CD8-positive, alpha-beta memory T cell (primary cell): ENCODE data around the gene DOHH. TPM values are rescaled to one million over a fixed set of nuclear protein-coding genes. Genes with fewer than 3 reads are reported as not detected.
A peak's percentile ranks its signal among the peaks of the same experiment; 100 is the strongest.

Experiments used
- CTCF ChIA-PET: fragments of 350-600 bp; sonication (Branson Sonifier 250); formaldehyde crosslinking; loops from one replicate; lab custom pipeline; 2021; ENCODE audit warnings: antibody characterized with exemption; lab: Charles Lee
- POLR2A ChIA-PET: fragments of 350-600 bp; sonication (Branson Sonifier 250); formaldehyde crosslinking; loops from one replicate; lab custom pipeline; 2021; ENCODE audit warnings: antibody characterized with exemption; lab: Charles Lee
- DNase-seq, 5 donors: peaks; one replicate each; pipeline versions ENCODE4 v3.0.0 to v3.0.0-alpha.2; 2020 to 2022; ENCODE audit warnings: mixed read lengths in 1 of 5
- H3K27ac ChIP-seq: one replicate; pipeline ENCODE4 v1.7.0; 2013; ENCODE audit warnings: low read depth, mild to moderate bottlenecking, low read length, moderate library complexity
- H3K27me3 ChIP-seq: 2 replicates; pipeline ENCODE4 v1.7.0; 2013; ENCODE audit warnings: low read length, mild to moderate bottlenecking; ENCODE audit not compliant: insufficient read depth, poor library complexity, severe bottlenecking
- H3K36me3 ChIP-seq: 2 replicates; pipeline ENCODE4 v1.7.0; 2013; ENCODE audit warnings: mild to moderate bottlenecking, low read length, moderate library complexity; ENCODE audit not compliant: insufficient read depth
- H3K4me1 ChIP-seq: 2 replicates; pipeline ENCODE4 v1.7.0; 2013; ENCODE audit warnings: mild to moderate bottlenecking, low read length, moderate library complexity; ENCODE audit not compliant: insufficient read depth
- H3K4me3 ChIP-seq: 2 replicates; pipeline ENCODE4 v1.7.0; 2013; ENCODE audit warnings: mild to moderate bottlenecking, low read length
- H3K9me3 ChIP-seq: 2 replicates; pipeline ENCODE4 v1.7.0; 2013; ENCODE audit warnings: mild to moderate bottlenecking, low read length
- H3K27ac Mint-ChIP-seq, 8 donors: one replicate each; pipeline ENCODE4 v1.8.0; 2020 to 2021; ENCODE audit warnings: mixed read lengths in 8 of 8, mild to moderate bottlenecking in 6 of 8, inconsistent platforms in 3 of 8, moderate library complexity in 3 of 8
- H3K27me3 Mint-ChIP-seq, 2 donors: one replicate each; pipeline ENCODE4 v1.8.0; 2020 to 2021; ENCODE audit warnings: mixed read lengths in 2 of 2, mild to moderate bottlenecking in 1 of 2, moderate library complexity in 1 of 2
- H3K36me3 Mint-ChIP-seq, 3 donors: one replicate each; pipeline ENCODE4 v1.8.0; 2020 to 2021; ENCODE audit warnings: mixed read lengths in 3 of 3, inconsistent platforms in 1 of 3, mild to moderate bottlenecking in 1 of 3
- H3K4me1 Mint-ChIP-seq, 3 donors: one replicate each; pipeline ENCODE4 v1.8.0; 2020 to 2021; ENCODE audit warnings: mixed read lengths in 3 of 3, inconsistent platforms in 1 of 3, mild to moderate bottlenecking in 1 of 3
- H3K4me3 Mint-ChIP-seq, 7 donors: one replicate each; pipeline ENCODE4 v1.8.0; 2020 to 2021; ENCODE audit warnings: mixed read lengths in 7 of 7, mild to moderate bottlenecking in 6 of 7, moderate library complexity in 4 of 7, inconsistent platforms in 2 of 7
- H3K9me3 Mint-ChIP-seq, 5 donors: one replicate each; pipeline ENCODE4 v1.8.0; 2020 to 2022; ENCODE audit warnings: mixed read lengths in 5 of 5, mild to moderate bottlenecking in 3 of 5, moderate library complexity in 2 of 5, inconsistent platforms in 1 of 5
- polyA plus RNA-seq: library from polyadenylated mRNA; unstranded; fragments of 300-500 nt; fragmentation: Illumina TruSeq; gene quantifications from one replicate; pipeline ENCODE4 v1.2.3, GENCODE V29; 2021
- total RNA-seq, 2 experiments: library from RNA; stranded (reverse); gene quantifications; one replicate each; pipeline ENCODE4 v1.2.3, GENCODE V29; 2021

Gene DOHH
- total and polyA plus RNA-seq, 3 experiments from 2014 or later, result 14.0 to 21.4 (median 21.3) TPM

GRCh38 chr19:3521104-3521445 is 20.6 kb upstream of the DOHH start:
- no peaks in the 10 kb centered on the region for H3K9me3 Mint-ChIP-seq
- no peak for DNase-seq
- ChIA-PET CTCF (interaction anchor here (0.9 kb wide), 1 partner anchor 102 kb away, joined by 3 read pairs; no protein-coding TSS in a partner anchor), POLR2A (no interaction called here)
- Histone ChIP-seq H3K36me3 (no peaks in the 10 kb centered on the region), H3K27me3 (no peaks in the 10 kb centered on the region), H3K4me1 (peaks cover 15% of the 10 kb centered on the region), H3K9me3 (no peaks in the 10 kb centered on the region), H3K27ac (peak overlapping the region; percentile 18), H3K4me3 (no peak overlapping the region)
- H3K27ac Mint-ChIP-seq, result peak overlapping the region in 3 of 8 donors; percentile 27 to 78 (median 53)
- no peak overlapping the region for H3K4me3 Mint-ChIP-seq
- H3K36me3 Mint-ChIP-seq, result peaks cover 0 to 50% (median 4%) of the 10 kb centered on the region in 3 donors
- H3K27me3 Mint-ChIP-seq, result no peaks in the 10 kb centered on the region
- H3K4me1 Mint-ChIP-seq, result peaks cover 11 to 37% (median 22%) of the 10 kb centered on the region in 3 donors

GRCh38 chr19:3520166-3521103 is 20.0 kb upstream of the DOHH start:
- H3K9me3 ChIP-seq, result no peaks in the 10 kb centered on the region
- DNase-seq, result no peak
- no peak overlapping the region for H3K4me3 ChIP-seq
- POLR2A ChIA-PET, result no interaction called here
- no peak overlapping the region for H3K4me3 Mint-ChIP-seq
- H3K36me3 ChIP-seq, result no peaks in the 10 kb centered on the region
- H3K27ac Mint-ChIP-seq, result peak overlapping the region in 3 of 8 donors; percentile 27 to 78 (median 53)
- no peaks in the 10 kb centered on the region for H3K27me3 ChIP-seq
- H3K9me3 Mint-ChIP-seq, result no peaks in the 10 kb centered on the region
- H3K36me3 Mint-ChIP-seq, result peaks cover 0 to 49% (median 4%) of the 10 kb centered on the region in 3 donors
- CTCF ChIA-PET, result interaction anchor here (0.9 kb wide), 1 partner anchor 102 kb away, joined by 3 read pairs; no protein-coding TSS in a partner anchor
- H3K4me1 Mint-ChIP-seq, result peaks cover 13 to 43% (median 27%) of the 10 kb centered on the region in 3 donors
- peak overlapping the region; percentile 18 for H3K27ac ChIP-seq
- H3K27me3 Mint-ChIP-seq, result no peaks in the 10 kb centered on the region
- H3K4me1 ChIP-seq, result peaks cover 19% of the 10 kb centered on the region

- Histone ChIP-seq H3K9me3 (no peaks in the 10 kb centered on the region), H3K4me3 (no peak overlapping the region), H3K27ac (no peak overlapping the region), H3K36me3 (no peaks in the 10 kb centered on the region), H3K4me1 (peaks cover 19% of the 10 kb centered on the region), H3K27me3 (no peaks in the 10 kb centered on the region)
- peaks cover 0 to 45% (median 4%) of the 10 kb centered on the region in 3 donors for H3K36me3 Mint-ChIP-seq
- no peaks in the 10 kb centered on the region for H3K9me3 Mint-ChIP-seq
- H3K27me3 Mint-ChIP-seq, result no peaks in the 10 kb centered on the region
- ChIA-PET CTCF (no interaction called here), POLR2A (no interaction called here)
- peaks cover 21 to 54% (median 32%) of the 10 kb centered on the region in 3 donors for H3K4me1 Mint-ChIP-seq
- H3K4me3 Mint-ChIP-seq, result no peak overlapping the region
- no peak for DNase-seq
- peak overlapping the region in 1 of 8 donors; percentile 75 for H3K27ac Mint-ChIP-seq
Observed at GRCh38 chr19:3519126-3519525, 18.7 kb upstream of the DOHH start.

- Mint-ChIP-seq H3K36me3 (peaks cover 0 to 42% (median 4%) of the 10 kb centered on the region in 3 donors), H3K9me3 (no peaks in the 10 kb centered on the region), H3K4me3 (no peak overlapping the region), H3K27ac (peak overlapping the region in 5 of 8 donors; percentile 48 to 75 (median 70)), H3K4me1 (peaks cover 22 to 57% (median 33%) of the 10 kb centered on the region in 3 donors), H3K27me3 (no peaks in the 10 kb centered on the region)
- H3K4me3 ChIP-seq, result no peak overlapping the region
- H3K36me3 ChIP-seq, result no peaks in the 10 kb centered on the region
- no peaks in the 10 kb centered on the region for H3K27me3 ChIP-seq
- H3K27ac ChIP-seq, result no peak overlapping the region
- peaks cover 19% of the 10 kb centered on the region for H3K4me1 ChIP-seq
- POLR2A ChIA-PET, result no interaction called here
- CTCF ChIA-PET, result interaction anchor here (1.9 kb wide), 1 partner anchor 18 kb away, joined by 5 read pairs; the partner anchor contains the start of gene DOHH
- H3K9me3 ChIP-seq, result no peaks in the 10 kb centered on the region
- no peak for DNase-seq
Observed at GRCh38 chr19:3518659-3519058, 18.2 kb upstream of the DOHH start.

- H3K27me3 ChIP-seq, result no peaks in the 10 kb centered on the region
- H3K4me1 ChIP-seq, result peaks cover 19% of the 10 kb centered on the region
- no peaks in the 10 kb centered on the region for H3K9me3 ChIP-seq
- Mint-ChIP-seq H3K4me3 (no peak overlapping the region), H3K27ac (peak overlapping the region in 5 of 8 donors; percentile 48 to 70 (median 66)), H3K9me3 (no peaks in the 10 kb centered on the region), H3K4me1 (peaks cover 23 to 59% (median 33%) of the 10 kb centered on the region in 3 donors), H3K27me3 (no peaks in the 10 kb centered on the region), H3K36me3 (peaks cover 0 to 39% (median 4%) of the 10 kb centered on the region in 3 donors)
- no peak overlapping the region for H3K4me3 ChIP-seq
- ChIA-PET POLR2A (no interaction called here), CTCF (interaction anchor here (1.9 kb wide), 1 partner anchor 18 kb away, joined by 5 read pairs; the partner anchor contains the start of gene DOHH)
- no peak overlapping the region for H3K27ac ChIP-seq
- H3K36me3 ChIP-seq, result no peaks in the 10 kb centered on the region
- DNase-seq, result no peak
Observed at GRCh38 chr19:3518255-3518654, 17.8 kb upstream of the DOHH start.

- H3K36me3 Mint-ChIP-seq, result peaks cover 0 to 36% (median 4%) of the 10 kb centered on the region in 3 donors
- Histone ChIP-seq H3K27ac (no peak overlapping the region), H3K36me3 (no peaks in the 10 kb centered on the region), H3K9me3 (no peaks in the 10 kb centered on the region), H3K27me3 (no peaks in the 10 kb centered on the region), H3K4me1 (peaks cover 19% of the 10 kb centered on the region), H3K4me3 (no peak overlapping the region)
- H3K27ac Mint-ChIP-seq, result peak overlapping the region in 1 of 8 donors; percentile 54
- CTCF ChIA-PET, result interaction anchor here (0.7 to 1.9 kb wide), 2 partner anchors 17 to 20 kb away, joined by 3 to 5 read pairs; partner anchors contain the start of gene DOHH
- peaks cover 24 to 60% (median 33%) of the 10 kb centered on the region in 3 donors for H3K4me1 Mint-ChIP-seq
- H3K4me3 Mint-ChIP-seq, result no peak overlapping the region
- POLR2A ChIA-PET, result no interaction called here
- H3K27me3 Mint-ChIP-seq, result no peaks in the 10 kb centered on the region
- DNase-seq, result no peak
- no peaks in the 10 kb centered on the region for H3K9me3 Mint-ChIP-seq
Observed at GRCh38 chr19:3517638-3518037, 17.2 kb upstream of the DOHH start.

- Mint-ChIP-seq H3K36me3 (peaks cover 0 to 37% (median 4%) of the 10 kb centered on the region in 3 donors), H3K4me1 (peaks cover 27 to 66% (median 33%) of the 10 kb centered on the region in 3 donors), H3K4me3 (peak overlapping the region in 2 of 7 donors; percentile 18 to 41), H3K9me3 (no peaks in the 10 kb centered on the region), H3K27ac (peak overlapping the region in 6 of 8 donors; percentile 68 to 88 (median 86)), H3K27me3 (no peaks in the 10 kb centered on the region)
- Histone ChIP-seq H3K27me3 (no peaks in the 10 kb centered on the region), H3K36me3 (no peaks in the 10 kb centered on the region), H3K27ac (no peak overlapping the region), H3K4me3 (no peak overlapping the region), H3K4me1 (peaks cover 19% of the 10 kb centered on the region), H3K9me3 (no peaks in the 10 kb centered on the region)
- ChIA-PET POLR2A (interaction anchor here (0.5 kb wide), 1 partner anchor 37 kb away, joined by 7 read pairs; no protein-coding TSS in a partner anchor), CTCF (interaction anchor here (1.9 kb wide), 1 partner anchor 16 kb away, joined by 5 read pairs; the partner anchor contains the start of gene DOHH)
- DNase-seq, result peak; percentile 27 to 77 (median 64)
Observed at GRCh38 chr19:3516675-3517207, 16.3 kb upstream of the DOHH start.
